Caco-2 (cell line): ENCODE measurements around the gene KIF1C. TPM values are rescaled to one million over a fixed set of nuclear protein-coding genes. Genes with fewer than 3 reads are reported as not detected.

Experiments
- BruUV-seq: library from RNA; stranded (reverse); fragments of 400-500 nt; replicated peaks from 2 replicates; lab custom pipeline; 2021; lab: Mats Ljungman, UMichigan
- CTCF ChIA-PET: fragments of 300-600 bp; sonication (Branson Sonifier 250); formaldehyde crosslinking; loops from one replicate; lab custom pipeline; 2022; ENCODE audit warnings: antibody characterized with exemption; lab: Charles Lee
- POLR2A ChIA-PET: fragments of 300-600 bp; sonication (Branson Sonifier 250); formaldehyde crosslinking; loops from one replicate; lab custom pipeline; 2022; ENCODE audit warnings: antibody characterized with exemption; lab: Charles Lee
- DNase-seq, 2 experiments: peaks; one replicate each; pipeline versions ENCODE4 v3.0.0 to v3.0.0-alpha.2; 2020 to 2022
- H3K27me3 ChIP-seq: replicated peaks from 2 replicates; pipeline ENCODE4 v1.6.0; 2011; ENCODE audit warnings: low read length; ENCODE audit not compliant: control insufficient read depth, insufficient read depth
- H3K36me3 ChIP-seq: 2 replicates; pipeline ENCODE4 v1.5.1; 2011; ENCODE audit warnings: low read length; ENCODE audit not compliant: control insufficient read depth, insufficient read depth
- H3K4me1 ChIP-seq: fragments of 250-450 bp; sonication (Bioruptor Pico); 2 replicates; pipeline ENCODE4 v1.5.1; 2020; ENCODE audit warnings: mild to moderate bottlenecking
- H3K4me3 ChIP-seq: 2 replicates; pipeline ENCODE4 v1.5.1; 2011; ENCODE audit warnings: low read depth, mild to moderate bottlenecking, control low read depth, low read length
- H3K9me3 ChIP-seq: fragments of 250-450 bp; sonication (Bioruptor Pico); 2 replicates; pipeline ENCODE4 v1.5.1; 2020; ENCODE audit warnings: mild to moderate bottlenecking, moderate library complexity
- H3K27ac Mint-ChIP-seq: one replicate; pipeline ENCODE4 v1.8.0; 2022; ENCODE audit warnings: mixed read lengths; ENCODE audit not compliant: unreplicated experiment
- H3K27me3 Mint-ChIP-seq: one replicate; pipeline ENCODE4 v1.8.0; 2022; ENCODE audit warnings: mixed read lengths; ENCODE audit not compliant: insufficient read depth, unreplicated experiment
- H3K36me3 Mint-ChIP-seq: one replicate; pipeline ENCODE4 v1.8.0; 2022; ENCODE audit warnings: mild to moderate bottlenecking, mixed read lengths; ENCODE audit not compliant: insufficient read depth, unreplicated experiment
- H3K4me1 Mint-ChIP-seq: one replicate; pipeline ENCODE4 v1.8.0; 2022; ENCODE audit warnings: low read depth, mixed read lengths; ENCODE audit not compliant: unreplicated experiment
- H3K4me3 Mint-ChIP-seq: one replicate; pipeline ENCODE4 v1.8.0; 2022; ENCODE audit warnings: mild to moderate bottlenecking, moderate library complexity, mixed read lengths; ENCODE audit not compliant: unreplicated experiment
- H3K9me3 Mint-ChIP-seq: one replicate; pipeline ENCODE4 v1.8.0; 2022; ENCODE audit warnings: mixed read lengths; ENCODE audit not compliant: unreplicated experiment
- CTCF ChIP-seq, 2 experiments: fragments of 200-600 bp in 1 of 2; IDR thresholded peaks; 1 replicate in 1 of 2; 2 replicates in 1 of 2; pipeline versions ENCODE4 v1.5.1 to v1.8.0; 2011 to 2022; ENCODE audit warnings: antibody characterized with exemption in 1 of 2, control low read depth in 1 of 2, inconsistent platforms in 1 of 2, low read depth in 1 of 2, low read length in 1 of 2, mild to moderate bottlenecking in 1 of 2, moderate library complexity in 1 of 2; ENCODE audit not compliant: insufficient read depth in 1 of 2, severe bottlenecking in 1 of 2, unreplicated experiment in 1 of 2
- intact Hi-C: fragments of 100-400 bp; cut with micrococcal nuclease; formaldehyde crosslinking; loops from one replicate; pipeline ENCODE4 v1.10.0; 2022; ENCODE audit not compliant: unreplicated experiment
- total RNA-seq: library from RNA; stranded (reverse); gene quantifications from 2 replicates; pipeline ENCODE4 v1.2.3, GENCODE V29; 2022

Gene KIF1C
- total RNA-seq, 1 experiment from 2014 or later = 87.5 TPM

- H3K9me3 ChIP-seq = no peaks in the 10 kb centered on the region
- intact Hi-C loops = no loop called here
- H3K27me3 Mint-ChIP-seq = no peaks in the 10 kb centered on the region
- ChIA-PET POLR2A (interaction anchor here (1.0 to 3.0 kb wide), 2 partner anchors 11 to 16 kb away, joined by 4 to 13 read pairs; partner anchors contain the start of genes RNF167, SLC25A11 and SPAG7), CTCF (interaction anchor here (1.4 kb wide), 1 partner anchor 16 kb away, joined by 5 read pairs; the partner anchor contains the start of gene SPAG7)
- peak within 1 kb of the TSS; percentile 85 for H3K4me3 Mint-ChIP-seq
- H3K27me3 ChIP-seq = no peaks in the 10 kb centered on the region
- no peak for TF ChIP-seq CTCF (IDR thresholded peaks at IDR 0.05; ENCODE audit: insufficient read depth in 1 of 2, low read depth in 1 of 2, low read length in 1 of 2, severe bottlenecking in 1 of 2, unreplicated experiment in 1 of 2)
- no peak for DNase-seq
- BruUV-seq = no TSS peak
- peaks cover 15% of the 10 kb centered on the region for H3K4me1 ChIP-seq
- H3K27ac Mint-ChIP-seq = peak within 1 kb of the TSS; percentile 88
- H3K4me3 ChIP-seq = peak within 1 kb of the TSS; percentile 57
- H3K4me1 Mint-ChIP-seq = peaks cover 10% of the 10 kb centered on the region
- H3K9me3 Mint-ChIP-seq = no peaks in the 10 kb centered on the region
- peaks cover 19% of the 10 kb centered on the region for H3K36me3 Mint-ChIP-seq
- H3K36me3 ChIP-seq = no peaks in the 10 kb centered on the region
Observed at GRCh38 chr17:4950746-4951204, 47.0 kb upstream of the KIF1C start, which contains the start of gene ENO3. ENO3 (plus strand) TSS chr17:4951119; CDS start chr17:4951830, 711 bp downstream.

GRCh38 chr17:4951486-4951885, 46.3 kb upstream of the KIF1C start:
- CTCF ChIA-PET = interaction anchor here (1.4 kb wide), 1 partner anchor 16 kb away, joined by 5 read pairs; the partner anchor contains the start of gene SPAG7
- Histone ChIP-seq H3K4me3 (no peak overlapping the region), H3K9me3 (no peaks in the 10 kb centered on the region), H3K36me3 (no peaks in the 10 kb centered on the region), H3K27me3 (no peaks in the 10 kb centered on the region), H3K4me1 (peaks cover 12% of the 10 kb centered on the region)
- intact Hi-C loops = no loop called here
- Mint-ChIP-seq H3K4me3 (peak overlapping the region; percentile 85), H3K27ac (peak overlapping the region; percentile 88), H3K9me3 (no peaks in the 10 kb centered on the region), H3K4me1 (peaks cover 10% of the 10 kb centered on the region), H3K27me3 (no peaks in the 10 kb centered on the region), H3K36me3 (peaks cover 13% of the 10 kb centered on the region)
- no peak for DNase-seq
- no TSS peak for BruUV-seq
- POLR2A ChIA-PET = interaction anchor here (1.0 to 3.0 kb wide), 2 partner anchors 12 to 16 kb away, joined by 4 to 13 read pairs; partner anchors contain the start of genes RNF167, SLC25A11 and SPAG7
- no peak for TF ChIP-seq CTCF (IDR thresholded peaks at IDR 0.05; ENCODE audit: insufficient read depth in 1 of 2, low read depth in 1 of 2, low read length in 1 of 2, severe bottlenecking in 1 of 2, unreplicated experiment in 1 of 2)

GRCh38 chr17:4953451-4953961, 44.2 kb upstream of the KIF1C start:
- Mint-ChIP-seq H3K27me3 (no peaks in the 10 kb centered on the region), H3K9me3 (no peaks in the 10 kb centered on the region), H3K36me3 (peaks cover 4% of the 10 kb centered on the region), H3K4me3 (no peak overlapping the region), H3K4me1 (peaks cover 10% of the 10 kb centered on the region), H3K27ac (no peak overlapping the region)
- H3K36me3 ChIP-seq = no peaks in the 10 kb centered on the region
- DNase-seq = no peak
- no peaks in the 10 kb centered on the region for H3K27me3 ChIP-seq
- TF ChIP-seq CTCF (IDR thresholded peaks at IDR 0.05; ENCODE audit: insufficient read depth in 1 of 2, low read depth in 1 of 2, low read length in 1 of 2, severe bottlenecking in 1 of 2, unreplicated experiment in 1 of 2) = no peak
- no peaks in the 10 kb centered on the region for H3K9me3 ChIP-seq
- ChIA-PET POLR2A (interaction anchor here (3.0 kb wide), 1 partner anchor 14 kb away, joined by 13 read pairs; the partner anchor contains the start of genes RNF167 and SLC25A11), CTCF (no interaction called here)
- peaks cover 8% of the 10 kb centered on the region for H3K4me1 ChIP-seq
- H3K4me3 ChIP-seq = no peak overlapping the region
- intact Hi-C loops = no loop called here
- no TSS peak for BruUV-seq
